Naive thymus-derived CD8-positive, alpha-beta T cell (primary cell): ENCODE results near the gene APLP2. TPM values are rescaled to one million over a fixed set of nuclear protein-coding genes. Genes with fewer than 3 reads are reported as not detected.

Source experiments
- ATAC-seq, 2 donors: fragments of 150-1000 bp; cut with Tn5 transposase in 1 of 2; sonication (Bioruptor Pico), chemical (Tn5 transposase) in 1 of 2; 1 replicate in 1 of 2; 2 replicates in 1 of 2; pipeline ENCODE4 v1.10.0; 2021; ENCODE audit warnings: mild to moderate bottlenecking in 2 of 2, moderate library complexity in 2 of 2
- POLR2A ChIA-PET: fragments of 350-600 bp; sonication (Branson Sonifier 250); formaldehyde crosslinking; loops from one replicate; lab custom pipeline; 2021; ENCODE audit warnings: antibody characterized with exemption; lab: Charles Lee
- DNase-seq, 10 donors: peaks; one replicate each; pipeline versions ENCODE4 v3.0.0 to v3.0.0-alpha.2; 2020 to 2022
- H3K27ac Mint-ChIP-seq, 10 donors: one replicate each; pipeline ENCODE4 v1.8.0; 2020 to 2022; ENCODE audit warnings: mild to moderate bottlenecking in 10 of 10, mixed read lengths in 10 of 10, moderate library complexity in 4 of 10, inconsistent platforms in 1 of 10
- H3K27me3 Mint-ChIP-seq, 5 donors: one replicate each; pipeline ENCODE4 v1.8.0; 2021 to 2022; ENCODE audit warnings: mixed read lengths in 5 of 5
- H3K36me3 Mint-ChIP-seq, 3 donors: one replicate each; pipeline ENCODE4 v1.8.0; 2020 to 2022; ENCODE audit warnings: mixed read lengths in 3 of 3, mild to moderate bottlenecking in 2 of 3, inconsistent platforms in 1 of 3
- H3K4me1 Mint-ChIP-seq, 4 donors: one replicate each; pipeline ENCODE4 v1.8.0; 2021 to 2022; ENCODE audit warnings: mixed read lengths in 4 of 4
- H3K4me3 Mint-ChIP-seq, 10 donors: one replicate each; pipeline ENCODE4 v1.8.0; 2020 to 2022; ENCODE audit warnings: mild to moderate bottlenecking in 10 of 10, mixed read lengths in 10 of 10, moderate library complexity in 6 of 10, inconsistent platforms in 1 of 10
- H3K9me3 Mint-ChIP-seq, 9 donors: one replicate each; pipeline ENCODE4 v1.8.0; 2020 to 2022; ENCODE audit warnings: mixed read lengths in 9 of 9, mild to moderate bottlenecking in 3 of 9, inconsistent platforms in 1 of 9, moderate library complexity in 1 of 9
- polyA plus RNA-seq, 3 donors: library from polyadenylated mRNA; unstranded; fragments of 300-500 nt; fragmentation: Illumina TruSeq; gene quantifications; one replicate each; pipeline ENCODE4 v1.2.3, GENCODE V29; 2021
- total RNA-seq, 8 experiments: library from RNA in 2 of 8; stranded (reverse) in 2 of 8; gene quantifications; one replicate each; pipeline ENCODE4 v1.2.3 and lab custom pipeline; 2021 to 2026

APLP2 gene
- total and polyA plus RNA-seq, 5 experiments from 2014 or later, result 26.2 to 54.4 (median 35.1) TPM

DNA sequence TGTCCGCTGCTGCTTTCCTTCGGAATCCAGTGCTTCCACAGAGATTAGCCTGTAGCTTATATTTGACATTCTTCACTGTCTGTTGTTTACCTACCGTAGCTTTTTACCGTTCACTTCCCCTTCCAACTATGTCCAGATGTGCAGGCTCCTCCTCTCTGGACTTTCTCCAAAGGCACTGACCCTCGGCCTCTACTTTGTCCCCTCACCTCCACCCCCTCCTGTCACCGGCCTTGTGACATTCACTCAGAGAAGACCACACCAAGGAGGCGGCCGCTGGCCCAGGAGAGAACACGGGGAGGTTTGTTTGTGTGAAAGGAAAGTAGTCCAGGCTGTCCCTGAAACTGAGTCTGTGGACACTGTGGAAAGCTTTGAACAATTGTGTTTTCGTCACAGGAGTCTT is 74.4 kb downstream of the APLP2 start:
- DNase-seq (no peak), ATAC-seq (no peak)
- Mint-ChIP-seq H3K36me3 (peaks cover 0 to 42% (median 5%) of the 10 kb centered on the region in 3 donors), H3K4me1 (peaks cover 5 to 28% (median 12%) of the 10 kb centered on the region in 4 donors), H3K27ac (no peak overlapping the region), H3K9me3 (no peaks in the 10 kb centered on the region), H3K27me3 (no peaks in the 10 kb centered on the region), H3K4me3 (no peak overlapping the region)
- POLR2A ChIA-PET, result no interaction called here

GRCh38 chr11:130144861-130145281 is 75.2 kb downstream of the APLP2 start:
- Mint-ChIP-seq H3K9me3 (no peaks in the 10 kb centered on the region), H3K4me3 (no peak overlapping the region), H3K27ac (peak overlapping the region in 3 of 10 donors; percentile 3 to 17 (median 6)), H3K4me1 (peaks cover 5 to 28% (median 12%) of the 10 kb centered on the region in 4 donors), H3K27me3 (no peaks in the 10 kb centered on the region), H3K36me3 (peaks cover 0 to 38% (median 5%) of the 10 kb centered on the region in 3 donors)
- ATAC-seq, result no peak
- POLR2A ChIA-PET, result interaction anchor here (0.9 kb wide), 1 partner anchor 142 kb away, joined by 3 read pairs; the partner anchor contains the start of gene PRDM10
- no peak for DNase-seq

- no peak for DNase-seq
- H3K9me3 Mint-ChIP-seq, result no peaks in the 10 kb centered on the region
- H3K36me3 Mint-ChIP-seq, result peaks cover 0 to 34% (median 5%) of the 10 kb centered on the region in 3 donors
- POLR2A ChIA-PET, result interaction anchor here (0.9 kb wide), 1 partner anchor 143 kb away, joined by 3 read pairs; the partner anchor contains the start of gene PRDM10
- peak overlapping the region in 4 of 10 donors; percentile 3 to 38 (median 14) for H3K27ac Mint-ChIP-seq
- ATAC-seq, result no peak
- no peak overlapping the region for H3K4me3 Mint-ChIP-seq
- H3K4me1 Mint-ChIP-seq, result peaks cover 5 to 28% (median 12%) of the 10 kb centered on the region in 4 donors
- no peaks in the 10 kb centered on the region for H3K27me3 Mint-ChIP-seq
Measured at GRCh38 chr11:130145311-130145812, 75.7 kb downstream of the APLP2 start.

- no peaks in the 10 kb centered on the region for H3K9me3 Mint-ChIP-seq
- H3K36me3 Mint-ChIP-seq, result peaks cover 0 to 30% (median 5%) of the 10 kb centered on the region in 3 donors
- peak overlapping the region in 1 of 10 donors; percentile 14 for H3K4me3 Mint-ChIP-seq
- no peak for DNase-seq
- ATAC-seq, result peak in 1 of 2 donors; percentile 22
- no peaks in the 10 kb centered on the region for H3K27me3 Mint-ChIP-seq
- H3K4me1 Mint-ChIP-seq, result peaks cover 5 to 28% (median 12%) of the 10 kb centered on the region in 4 donors
- peak overlapping the region in 5 of 10 donors; percentile 4 to 82 (median 20) for H3K27ac Mint-ChIP-seq
- POLR2A ChIA-PET, result no interaction called here
Measured at GRCh38 chr11:130145975-130146776, 76.5 kb downstream of the APLP2 start.

- peak overlapping the region in 5 of 10 donors; percentile 4 to 71 (median 20) for H3K27ac Mint-ChIP-seq
Measured at GRCh38 chr11:130146796-130147195, 77.1 kb downstream of the APLP2 start.

GRCh38 chr11:130148796-130149326 is 79.2 kb downstream of the APLP2 start:
- no peaks in the 10 kb centered on the region for H3K9me3 Mint-ChIP-seq
- no peak overlapping the region for H3K4me3 Mint-ChIP-seq
- H3K27me3 Mint-ChIP-seq, result peaks cover 0 to 7% (median 3%) of the 10 kb centered on the region in 5 donors
- POLR2A ChIA-PET, result no interaction called here
- DNase-seq, result no peak
- H3K27ac Mint-ChIP-seq, result peak overlapping the region in 1 of 10 donors; percentile 20
- H3K36me3 Mint-ChIP-seq, result peaks cover 0 to 13% (median 2%) of the 10 kb centered on the region in 3 donors
- peaks cover 5 to 28% (median 12%) of the 10 kb centered on the region in 4 donors for H3K4me1 Mint-ChIP-seq
- no peak for ATAC-seq

More at GRCh38 chr11:130146796-130147195, 77.1 kb downstream of the APLP2 start:
- DNase-seq (no peak), ATAC-seq (peak; percentile 61 to 63)
- POLR2A ChIA-PET, result no interaction called here
- Mint-ChIP-seq H3K4me1 (peaks cover 5 to 28% (median 12%) of the 10 kb centered on the region in 4 donors), H3K27me3 (peaks cover 0 to 3% (median 0%) of the 10 kb centered on the region in 5 donors), H3K4me3 (peak overlapping the region in 3 of 10 donors; percentile 11 to 54 (median 39)), H3K9me3 (no peaks in the 10 kb centered on the region), H3K36me3 (peaks cover 0 to 28% (median 5%) of the 10 kb centered on the region in 3 donors)

GRCh38 chr11:130150790-130151189 is 81.1 kb downstream of the APLP2 start:
- H3K4me1 Mint-ChIP-seq, result peaks cover 5 to 32% (median 11%) of the 10 kb centered on the region in 4 donors
- H3K4me3 Mint-ChIP-seq, result no peak overlapping the region
- H3K27me3 Mint-ChIP-seq, result peaks cover 3 to 11% (median 7%) of the 10 kb centered on the region in 5 donors
- ATAC-seq (no peak), DNase-seq (no peak)
- no peaks in the 10 kb centered on the region for H3K36me3 Mint-ChIP-seq
- peak overlapping the region in 2 of 10 donors; percentile 51 to 74 for H3K27ac Mint-ChIP-seq
- no peaks in the 10 kb centered on the region for H3K9me3 Mint-ChIP-seq
- POLR2A ChIA-PET, result no interaction called here

GRCh38 chr11:130151196-130151595 is 81.5 kb downstream of the APLP2 start:
- ATAC-seq, result no peak
- no peak overlapping the region for H3K27ac Mint-ChIP-seq
- peaks cover 5 to 29% (median 11%) of the 10 kb centered on the region in 4 donors for H3K4me1 Mint-ChIP-seq
- no peaks in the 10 kb centered on the region for H3K9me3 Mint-ChIP-seq
- no peak overlapping the region for H3K4me3 Mint-ChIP-seq
- H3K36me3 Mint-ChIP-seq, result no peaks in the 10 kb centered on the region
- peaks cover 3 to 11% (median 7%) of the 10 kb centered on the region in 5 donors for H3K27me3 Mint-ChIP-seq
- no peak for DNase-seq
- POLR2A ChIA-PET, result interaction anchor here (0.6 kb wide), 1 partner anchor 1125 kb away, joined by 3 read pairs; no protein-coding TSS in a partner anchor

GRCh38 chr11:130156108-130157022 is 86.7 kb downstream of the APLP2 start:
- POLR2A ChIA-PET, result no interaction called here
- H3K4me1 Mint-ChIP-seq, result peaks cover 9 to 21% (median 14%) of the 10 kb centered on the region in 4 donors
- no peaks in the 10 kb centered on the region for H3K36me3 Mint-ChIP-seq
- H3K4me3 Mint-ChIP-seq, result no peak overlapping the region
- peaks cover 22 to 43% (median 37%) of the 10 kb centered on the region in 5 donors for H3K27me3 Mint-ChIP-seq
- DNase-seq, result no peak
- H3K27ac Mint-ChIP-seq, result no peak overlapping the region
- no peaks in the 10 kb centered on the region for H3K9me3 Mint-ChIP-seq
- ATAC-seq, result no peak

GRCh38 chr11:130157101-130157500 is 87.4 kb downstream of the APLP2 start:
- peaks cover 12 to 26% (median 18%) of the 10 kb centered on the region in 4 donors for H3K4me1 Mint-ChIP-seq
- peaks cover 25 to 45% (median 41%) of the 10 kb centered on the region in 5 donors for H3K27me3 Mint-ChIP-seq
- no peak overlapping the region for H3K27ac Mint-ChIP-seq
- ATAC-seq (no peak), DNase-seq (no peak)
- no peak overlapping the region for H3K4me3 Mint-ChIP-seq
- POLR2A ChIA-PET, result interaction anchor here (0.8 kb wide), 1 partner anchor 155 kb away, joined by 5 read pairs; the partner anchor contains the start of gene PRDM10
- H3K9me3 Mint-ChIP-seq, result no peaks in the 10 kb centered on the region
- H3K36me3 Mint-ChIP-seq, result peaks cover 0 to 2% (median 0%) of the 10 kb centered on the region in 3 donors

DNA sequence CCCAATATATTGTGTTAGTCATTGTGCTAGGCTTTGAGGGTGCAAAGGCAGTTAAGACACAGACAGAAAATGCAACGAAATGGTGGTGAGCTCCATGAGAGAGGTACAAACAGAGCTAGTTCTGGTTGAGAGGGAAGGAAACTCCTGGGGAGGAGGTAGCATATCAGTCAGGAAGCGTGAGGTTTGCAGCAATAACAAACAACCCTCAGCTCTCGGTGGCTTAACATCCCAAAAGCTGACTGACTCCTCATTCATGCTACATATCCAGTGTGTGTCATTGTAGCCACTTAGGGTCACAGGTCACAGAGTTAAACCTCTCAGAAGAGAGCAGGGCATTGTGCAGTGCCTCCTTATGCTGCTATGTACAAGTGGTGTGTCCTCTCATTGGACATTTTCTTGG is 88.1 kb downstream of the APLP2 start:
- DNase-seq (no peak), ATAC-seq (no peak)
- Mint-ChIP-seq H3K4me3 (peak overlapping the region in 2 of 10 donors; percentile 45 to 71), H3K27me3 (peaks cover 25 to 51% (median 47%) of the 10 kb centered on the region in 5 donors), H3K9me3 (no peaks in the 10 kb centered on the region), H3K36me3 (peaks cover 0 to 2% (median 0%) of the 10 kb centered on the region in 3 donors), H3K4me1 (peaks cover 12 to 30% (median 18%) of the 10 kb centered on the region in 4 donors), H3K27ac (no peak overlapping the region)
- POLR2A ChIA-PET, result interaction anchor here (0.8 kb wide), 1 partner anchor 155 kb away, joined by 5 read pairs; the partner anchor contains the start of gene PRDM10
